HG03159 (cell line): ENCODE data around the gene ZFP2.

ENCODE experiments used
- ATAC-seq: cut with Tn5 transposase; IDR thresholded peaks from one replicate; pipeline ENCODE4 v1.9.1; 2021; ENCODE audit warnings: mild to moderate bottlenecking, moderate library complexity; ENCODE audit not compliant: unreplicated experiment

ZFP2 gene

DNA sequence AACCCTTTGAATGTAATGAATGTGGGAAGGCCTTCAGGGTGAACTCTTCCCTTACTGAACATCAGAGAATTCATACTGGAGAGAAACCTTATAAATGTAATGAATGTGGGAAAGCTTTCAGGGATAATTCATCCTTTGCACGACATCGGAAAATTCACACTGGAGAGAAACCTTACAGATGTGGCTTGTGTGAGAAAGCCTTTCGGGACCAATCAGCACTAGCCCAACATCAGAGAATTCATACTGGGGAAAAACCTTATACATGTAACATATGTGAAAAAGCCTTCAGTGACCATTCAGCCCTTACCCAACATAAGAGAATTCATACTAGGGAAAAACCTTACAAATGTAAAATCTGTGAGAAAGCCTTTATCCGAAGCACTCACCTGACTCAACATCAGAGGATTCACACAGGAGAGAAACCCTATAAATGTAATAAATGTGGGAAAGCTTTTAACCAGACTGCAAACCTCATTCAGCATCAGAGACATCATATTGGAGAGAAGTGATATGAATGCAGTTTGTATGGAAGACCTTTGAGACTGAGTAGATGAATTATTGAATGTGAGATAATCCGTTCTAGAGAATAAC, 69.8 kb downstream of the ZFP2 start:
- no peak for ATAC-seq

- ATAC-seq, result no peak
These were observed 85.7 kb downstream of the ZFP2 start for GRCh38 chr5:178981381-178981780.
